GM19043 (cell line): ENCODE measurements around the gene PHKB.
"Not testable (repeated sequence)": the region's sequence is repeated elsewhere in the genome, so short reads cannot be mapped to it uniquely, and the experiment has no call there.

Experiments
- ATAC-seq: cut with Tn5 transposase; IDR thresholded peaks from one replicate; pipeline ENCODE4 v1.9.1; 2021; ENCODE audit warnings: low read depth; ENCODE audit not compliant: unreplicated experiment

The PHKB gene

GRCh38 chr16:47460711-47461597 is at the start of gene PHKB, which contains the start of gene ITFG1:
Gene PHKB, plus strand, starts transcription at chr16:47461331. Its CDS starts 20 bp downstream, at chr16:47461351.
Gene ITFG1, minus strand, starts transcription at chr16:47461063. Its CDS starts 18 bp downstream, at chr16:47461045.
- ATAC-seq = peak; percentile 72

DNA sequence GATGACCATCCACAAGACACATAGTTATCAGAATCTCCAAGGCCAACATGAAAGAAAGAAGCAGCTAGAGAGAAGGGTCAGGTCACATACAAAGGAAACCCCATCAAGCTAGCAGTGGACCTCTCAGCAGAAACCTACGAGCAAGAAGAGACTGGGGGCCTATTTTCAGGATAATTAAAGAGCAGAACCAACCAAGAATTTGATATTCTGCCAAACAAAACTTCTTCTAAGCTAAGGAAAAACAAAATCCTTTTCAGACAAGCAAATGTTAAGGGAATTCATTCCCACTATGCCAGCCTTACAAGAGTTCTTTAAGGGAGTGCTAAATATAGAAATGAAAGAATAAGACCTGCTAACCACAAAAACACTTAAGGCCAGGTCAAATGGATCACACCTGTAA is 48.1 kb upstream of the PHKB start:
- no peak for ATAC-seq

DNA sequence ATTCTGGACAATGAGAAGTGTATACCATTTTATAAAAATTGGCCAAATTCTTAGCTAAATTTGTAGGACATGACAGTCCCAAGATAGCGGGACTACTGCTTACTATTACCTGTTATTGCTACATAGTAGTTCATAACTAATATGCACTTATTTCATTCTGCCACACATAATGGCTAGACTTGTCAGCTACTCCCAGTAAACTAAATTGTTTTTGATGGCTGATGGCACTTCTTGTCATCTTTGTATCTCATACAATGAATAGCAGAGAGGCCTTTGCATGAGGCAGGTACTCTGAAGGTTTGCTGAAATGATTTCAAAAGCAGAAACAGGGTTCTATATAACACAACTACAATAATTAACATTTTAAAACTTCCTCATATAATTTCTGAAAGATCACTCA is 44.3 kb upstream of the PHKB start:
- ATAC-seq = no peak

DNA sequence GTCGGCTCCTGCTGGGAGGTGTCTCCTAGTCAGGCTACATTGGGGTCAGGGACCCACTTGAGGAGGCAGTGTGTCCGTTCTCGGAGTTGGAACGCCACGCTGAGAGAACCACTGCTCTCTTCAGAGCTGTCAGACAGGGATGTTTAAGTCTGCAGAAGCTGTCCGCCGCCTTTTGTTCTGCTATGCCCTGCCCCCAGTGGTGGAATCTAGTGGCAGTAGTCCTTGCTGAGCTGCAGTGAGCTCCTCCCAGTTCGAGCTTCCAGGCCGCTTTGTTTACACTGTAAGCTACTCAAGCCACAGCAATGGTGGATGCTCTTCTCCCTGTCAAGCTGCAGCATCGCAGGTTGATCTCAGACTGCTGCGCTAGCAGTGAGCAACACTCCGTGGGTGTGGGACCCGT is 36.3 kb upstream of the PHKB start:
- ATAC-seq = no peak

DNA sequence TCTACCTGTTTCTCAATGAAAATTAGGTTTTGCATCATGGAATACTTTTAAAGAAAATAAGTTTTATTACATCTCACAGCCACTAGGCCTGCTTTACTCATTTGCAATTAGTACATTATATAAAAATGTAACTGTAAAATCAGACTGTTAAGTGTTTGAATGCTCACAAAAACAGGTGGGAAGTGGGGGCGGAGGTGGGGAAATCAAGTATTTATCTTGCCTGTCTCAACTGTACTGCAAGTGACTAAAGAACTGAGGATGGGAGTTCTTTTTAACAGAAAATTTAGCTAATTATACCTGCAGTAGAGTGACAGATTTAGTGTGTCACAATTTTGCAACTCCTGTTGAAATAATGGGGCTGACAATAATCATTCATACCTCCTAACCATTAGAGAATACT is 34.3 kb upstream of the PHKB start:
- no peak for ATAC-seq

DNA sequence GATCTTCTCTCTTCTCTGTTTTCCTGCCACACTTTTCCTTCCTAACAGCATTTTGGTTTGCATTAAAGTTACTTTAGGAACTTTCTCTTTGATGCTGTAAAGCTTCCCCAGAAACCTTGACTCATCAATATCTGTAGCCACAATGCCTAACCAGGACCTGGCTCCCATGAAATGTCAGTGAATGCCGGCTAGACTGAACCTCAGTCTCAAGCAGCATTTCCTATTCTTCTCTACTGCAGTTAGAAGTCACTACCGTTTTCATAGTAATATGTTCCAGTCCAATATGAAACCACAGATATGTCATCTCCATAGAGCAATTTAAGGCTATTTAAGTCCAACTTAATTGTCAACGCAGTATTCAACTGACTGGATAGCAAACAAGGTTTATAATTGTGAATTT is 29.2 kb upstream of the PHKB start:
- no peak for ATAC-seq

DNA sequence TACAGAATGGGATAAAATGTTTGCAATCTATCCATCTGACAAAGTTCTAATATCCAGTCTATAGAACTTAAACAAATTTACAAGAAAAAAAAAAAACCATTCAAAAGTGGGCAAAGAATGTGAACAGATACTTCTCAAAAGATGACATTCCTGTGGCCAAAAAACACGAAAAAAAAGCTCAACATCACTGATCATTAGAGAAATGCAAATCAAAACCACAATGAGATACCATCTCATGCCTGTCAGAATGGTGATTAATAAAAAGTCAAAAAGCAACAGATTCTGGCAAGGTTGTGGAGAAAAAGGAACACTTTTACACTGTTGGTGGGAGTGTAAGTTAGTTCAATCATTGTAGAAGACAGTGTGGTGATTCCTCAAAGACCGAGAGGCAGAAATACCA is 26.9 kb upstream of the PHKB start:
- not testable (repeated sequence) for ATAC-seq

GRCh38 chr16:47440066-47440465 is 21.1 kb upstream of the PHKB start:
- not testable (repeated sequence) for ATAC-seq

- not testable (repeated sequence) for ATAC-seq
These were observed 18.2 kb upstream of the PHKB start for GRCh38 chr16:47442884-47443283.

GRCh38 chr16:47446431-47446830 is 14.7 kb upstream of the PHKB start:
- no peak for ATAC-seq

DNA sequence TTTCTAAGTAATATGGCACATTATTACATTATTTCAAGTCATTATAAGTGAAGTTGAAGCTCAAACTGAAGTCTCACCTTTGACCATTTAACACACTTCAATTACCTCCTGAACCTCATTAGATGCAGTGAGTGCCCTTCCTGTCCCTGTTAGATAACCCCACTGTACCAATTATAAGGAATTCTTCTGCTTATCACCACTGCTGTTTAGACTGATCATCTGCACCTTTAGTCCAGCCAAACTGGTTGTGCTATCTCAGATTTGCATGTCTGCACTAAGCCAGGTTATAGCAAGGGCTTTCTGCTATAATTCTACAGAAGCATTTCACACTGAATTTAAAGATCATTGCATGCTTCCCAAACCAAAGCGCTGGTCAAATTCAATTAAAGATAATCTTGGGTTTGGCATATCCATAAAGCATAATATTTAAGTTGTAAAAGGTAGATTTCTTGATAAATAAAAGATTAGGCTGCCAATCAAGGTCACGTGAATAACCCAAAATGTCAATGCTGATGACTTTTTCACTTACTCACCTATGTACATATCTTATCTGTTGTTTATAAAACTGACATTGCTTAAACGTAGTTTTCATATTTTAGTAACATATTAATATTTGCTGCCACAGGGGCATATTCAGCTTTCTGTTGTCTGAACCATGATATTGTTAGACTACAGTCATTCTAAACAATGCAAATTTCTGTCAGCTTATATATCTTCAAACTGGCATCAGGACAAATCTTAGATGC is 12.1 kb upstream of the PHKB start:
- no peak for ATAC-seq

- ATAC-seq = no peak
These were observed 11.3 kb upstream of the PHKB start for GRCh38 chr16:47449788-47450187.

- ATAC-seq = no peak
These were observed 2.8 kb upstream of the PHKB start for GRCh38 chr16:47458331-47458730.

DNA sequence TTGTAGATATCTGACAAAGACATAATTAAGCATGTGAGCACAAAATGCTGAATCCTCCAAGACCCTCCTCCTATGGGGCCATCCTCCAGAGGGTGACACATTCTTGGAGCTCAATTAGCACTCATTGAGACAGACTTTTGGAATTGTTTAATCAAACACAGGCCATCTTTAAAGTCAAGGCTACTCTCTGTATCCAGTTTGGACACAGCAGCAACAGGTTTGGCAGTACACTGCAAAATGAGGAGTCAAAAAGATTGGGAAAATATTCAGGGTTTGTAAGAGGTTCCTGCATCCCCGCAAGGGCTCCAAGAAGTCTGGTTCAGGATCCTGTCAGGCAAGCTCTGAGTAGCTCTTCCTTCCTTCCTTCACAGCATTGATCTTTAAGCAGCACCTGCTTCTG is 1.5 kb upstream of the PHKB start:
- no peak for ATAC-seq

DNA sequence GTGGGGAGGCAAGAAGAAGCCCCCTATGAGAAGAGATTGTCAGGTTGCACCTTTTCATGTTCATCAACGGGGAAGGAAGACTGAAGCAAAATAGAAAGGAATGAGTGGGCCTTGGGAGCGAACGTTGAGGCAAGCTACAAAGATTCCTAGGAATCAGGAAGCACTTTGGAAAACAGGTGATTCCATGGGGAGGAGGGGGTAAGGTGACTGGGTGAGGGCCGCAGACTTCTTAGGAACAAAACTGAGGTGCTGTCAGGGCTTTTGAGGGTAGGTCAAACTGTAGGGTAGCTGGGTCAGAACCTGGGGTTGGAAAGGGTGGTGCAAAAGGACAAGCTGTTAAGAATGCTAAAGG is 796 bp upstream of the PHKB start:
- ATAC-seq = no peak

GRCh38 chr16:47461598-47462266 is 601 bp downstream of the PHKB start:
- ATAC-seq = no peak

GRCh38 chr16:47463771-47464624 is 2.9 kb downstream of the PHKB start:
- ATAC-seq = no peak

- no peak for ATAC-seq
These were observed 4.9 kb downstream of the PHKB start for GRCh38 chr16:47465919-47466630.

- ATAC-seq = no peak
These were observed 6.4 kb downstream of the PHKB start for GRCh38 chr16:47467501-47467900.
